Suppressor macrophage (primary cell): ENCODE measurements around the gene GIGYF2.

Experiments
- DNase-seq, 4 experiments: peaks; one replicate each; pipeline ENCODE4 v3.0.0-alpha.2; 2020 to 2022

Gene GIGYF2

GRCh38 chr2:232869138-232870017 is 172.2 kb downstream of the GIGYF2 start:
- no peak for DNase-seq

GRCh38 chr2:232870018-232870765 is 173.1 kb downstream of the GIGYF2 start, which contains the start of gene SNORC:
SNORC (plus strand) TSS chr2:232870264; CDS start chr2:232870342, 78 bp downstream.
- no peak for DNase-seq

DNA sequence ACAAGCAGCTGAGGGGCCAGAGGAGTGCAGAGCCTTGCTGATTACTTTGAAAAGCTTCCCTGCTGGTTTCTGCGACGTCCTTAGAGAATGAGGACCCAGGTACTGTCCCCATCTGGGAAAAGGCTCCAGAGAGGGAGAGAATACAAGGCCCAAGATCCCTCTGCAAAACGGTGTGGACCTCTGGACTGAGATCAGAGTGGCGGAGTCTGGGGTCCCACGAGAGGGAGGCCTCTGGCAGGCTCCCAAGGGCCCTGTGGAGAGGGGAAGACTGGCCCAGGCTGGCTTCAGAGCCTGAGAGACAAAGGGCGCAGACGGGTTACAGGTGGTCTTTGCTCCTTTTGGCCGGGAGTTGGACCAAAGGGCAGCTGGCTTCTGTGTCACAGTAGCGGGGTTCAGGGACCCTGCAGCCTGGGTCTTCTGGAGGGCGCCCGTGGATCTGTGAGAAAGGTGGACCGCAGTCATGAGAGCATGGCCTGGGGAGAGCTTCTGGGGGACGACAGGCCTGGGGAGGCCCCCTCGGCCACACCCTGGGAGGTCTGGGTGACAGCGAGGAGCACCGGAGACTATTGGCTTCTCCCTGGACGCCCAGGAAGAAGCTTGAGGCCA is 173.7 kb downstream of the GIGYF2 start:
- no peak for DNase-seq

DNA sequence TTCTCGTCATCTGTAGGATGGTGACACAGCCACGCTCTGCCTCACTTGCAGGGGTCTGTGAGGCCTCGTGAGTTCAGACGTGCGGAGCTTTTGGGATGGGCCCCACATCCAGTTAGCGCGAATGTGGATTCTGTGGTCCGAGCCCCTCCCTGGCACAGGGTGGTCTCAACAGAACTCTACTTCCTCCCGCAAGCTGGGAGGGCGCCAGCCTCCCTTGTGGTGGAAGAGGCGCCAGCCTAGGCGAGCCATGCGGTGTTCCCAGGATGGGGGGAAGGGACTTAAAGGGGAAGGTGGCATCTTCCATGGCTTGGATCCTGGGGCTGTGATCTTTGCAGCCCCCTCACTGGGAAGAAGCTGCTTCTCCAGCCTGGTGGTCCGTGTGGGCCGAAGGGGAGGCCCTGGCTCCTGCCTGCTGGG is 174.3 kb downstream of the GIGYF2 start:
- DNase-seq, result no peak

- DNase-seq, result no peak
Observed at GRCh38 chr2:232871835-232872736, 175.0 kb downstream of the GIGYF2 start.

DNA sequence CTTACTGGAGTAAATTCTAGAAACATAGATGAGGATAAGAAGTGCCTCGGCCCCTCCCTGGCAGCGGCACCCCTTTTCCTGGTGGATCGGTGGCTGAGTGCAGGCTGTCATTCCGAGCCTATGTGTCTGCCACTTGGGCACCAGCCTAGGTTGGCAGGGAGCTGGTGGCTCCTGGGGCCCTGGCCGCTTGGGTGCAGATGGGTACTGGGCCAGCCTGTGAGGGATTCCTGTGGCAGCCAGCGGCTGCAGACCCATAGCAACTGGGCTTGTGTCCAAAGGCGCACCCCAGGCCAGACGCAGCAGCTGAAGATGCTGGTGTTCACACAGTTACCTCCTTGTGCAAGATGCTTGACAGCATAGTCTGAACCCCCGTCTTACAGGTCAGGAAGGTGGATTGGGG is 175.7 kb downstream of the GIGYF2 start:
- no peak for DNase-seq

GRCh38 chr2:232873292-232873908 is 176.3 kb downstream of the GIGYF2 start:
- no peak for DNase-seq

GRCh38 chr2:232873909-232874641 is 176.9 kb downstream of the GIGYF2 start:
- peak; percentile 19 to 62 (median 49) for DNase-seq

DNA sequence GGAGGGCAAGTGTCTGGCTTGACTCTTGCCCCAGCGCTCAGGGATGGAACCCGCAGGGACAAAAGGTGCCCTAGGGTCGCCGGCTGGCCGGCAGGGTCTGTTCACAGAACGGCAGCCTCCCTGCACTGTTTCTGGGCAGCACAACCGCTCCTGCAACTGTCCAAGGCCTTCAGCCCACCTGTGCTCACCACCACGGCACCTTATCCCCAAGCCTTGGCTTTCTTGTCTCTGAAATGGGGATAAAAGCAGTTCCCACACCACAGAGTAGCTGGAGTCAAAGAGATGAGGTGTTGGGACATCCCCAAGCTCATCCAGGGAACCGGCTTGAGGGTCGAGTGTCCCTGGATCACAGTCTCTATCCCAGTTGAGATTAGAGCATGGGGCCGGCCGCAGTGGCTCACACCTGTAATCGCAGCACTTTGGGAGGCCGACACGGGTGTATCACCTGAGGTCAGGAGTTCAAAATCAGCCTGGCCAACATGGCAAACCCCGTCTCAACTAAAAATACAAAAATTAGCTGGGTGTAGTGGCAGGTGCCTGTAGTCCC is 177.6 kb downstream of the GIGYF2 start:
- DNase-seq, result no peak

DNA sequence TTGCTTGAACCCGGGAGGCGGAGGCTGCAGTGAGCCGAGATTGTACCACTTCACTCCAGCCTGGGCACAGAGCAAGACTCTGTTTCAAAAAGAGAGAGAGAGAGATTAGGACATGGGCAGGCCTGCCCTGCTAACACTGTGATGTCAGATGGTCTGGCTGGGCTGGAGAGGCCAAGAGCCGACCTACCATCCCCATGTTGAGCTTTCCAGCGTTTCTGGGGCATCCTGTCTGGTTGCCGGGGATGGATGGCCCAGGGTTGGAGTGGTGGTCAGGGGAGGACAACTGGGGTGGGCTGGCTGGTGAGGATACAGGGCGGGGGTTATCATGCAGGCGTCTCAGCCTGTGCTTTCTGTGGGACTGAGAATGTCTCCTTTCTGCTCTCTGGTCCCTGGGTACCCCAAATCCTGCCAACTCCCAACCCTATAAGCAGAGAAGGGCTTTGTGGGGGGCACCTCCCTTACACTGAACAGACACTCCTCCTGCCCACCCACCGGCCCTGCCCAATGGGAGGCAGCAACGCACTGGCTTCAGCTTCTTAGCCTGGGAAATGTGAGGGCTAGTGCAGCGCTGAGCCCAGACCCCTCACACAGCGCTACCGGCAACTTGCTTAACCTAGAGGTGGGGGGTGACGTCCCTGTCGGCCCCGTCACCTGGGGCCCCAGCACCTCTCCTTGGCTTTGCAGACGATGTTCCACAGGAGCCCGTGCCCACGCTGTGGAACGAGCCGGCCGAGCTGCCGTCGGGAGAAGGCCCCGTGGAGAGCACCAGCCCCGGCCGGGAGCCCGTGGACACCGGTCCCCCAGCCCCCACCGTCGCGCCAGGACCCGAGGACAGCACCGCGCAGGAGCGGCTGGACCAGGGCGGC is 178.4 kb downstream of the GIGYF2 start:
- no peak for DNase-seq

DNA sequence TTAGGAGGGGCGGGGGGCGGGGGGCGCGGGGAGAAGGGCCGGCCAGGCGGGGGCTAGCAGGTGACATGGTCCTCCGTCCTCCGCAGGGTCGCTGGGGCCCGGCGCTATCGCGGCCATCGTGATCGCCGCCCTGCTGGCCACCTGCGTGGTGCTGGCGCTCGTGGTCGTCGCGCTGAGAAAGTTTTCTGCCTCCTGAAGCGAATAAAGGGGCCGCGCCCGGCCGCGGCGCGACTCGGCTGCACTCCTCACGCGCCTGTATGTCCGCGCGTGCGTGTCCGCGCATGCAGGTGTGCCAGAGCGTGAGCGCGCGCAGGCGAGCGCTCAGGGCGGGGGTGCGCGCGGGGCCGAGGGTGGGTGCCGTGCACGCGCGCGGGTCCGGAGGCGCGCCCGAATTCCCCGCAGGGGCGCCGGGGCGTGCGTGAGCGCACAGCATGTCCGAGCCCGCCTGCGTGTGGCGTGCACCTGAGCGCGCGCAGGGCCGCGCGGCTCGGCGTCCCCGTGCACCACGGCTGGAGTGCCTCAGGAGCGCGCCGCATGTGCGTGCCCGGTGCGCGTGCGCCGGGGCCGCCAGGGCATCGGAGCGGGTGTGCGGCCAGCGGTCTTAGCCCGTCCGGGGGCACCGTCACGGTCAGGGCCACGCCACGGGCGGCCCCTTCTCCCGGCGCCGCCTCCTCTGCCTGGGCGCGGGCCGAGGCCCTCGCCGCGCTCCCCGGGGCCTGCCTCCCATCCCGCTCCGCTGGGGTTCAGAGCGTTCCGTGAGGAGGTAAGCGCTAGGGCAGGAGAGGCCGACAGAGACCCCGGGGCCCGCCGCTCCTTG is 179.2 kb downstream of the GIGYF2 start:
- DNase-seq, result peak in 2 of 4 experiments; percentile 17 to 39

- DNase-seq, result no peak
Observed at GRCh38 chr2:232876978-232877441, 179.9 kb downstream of the GIGYF2 start.

DNA sequence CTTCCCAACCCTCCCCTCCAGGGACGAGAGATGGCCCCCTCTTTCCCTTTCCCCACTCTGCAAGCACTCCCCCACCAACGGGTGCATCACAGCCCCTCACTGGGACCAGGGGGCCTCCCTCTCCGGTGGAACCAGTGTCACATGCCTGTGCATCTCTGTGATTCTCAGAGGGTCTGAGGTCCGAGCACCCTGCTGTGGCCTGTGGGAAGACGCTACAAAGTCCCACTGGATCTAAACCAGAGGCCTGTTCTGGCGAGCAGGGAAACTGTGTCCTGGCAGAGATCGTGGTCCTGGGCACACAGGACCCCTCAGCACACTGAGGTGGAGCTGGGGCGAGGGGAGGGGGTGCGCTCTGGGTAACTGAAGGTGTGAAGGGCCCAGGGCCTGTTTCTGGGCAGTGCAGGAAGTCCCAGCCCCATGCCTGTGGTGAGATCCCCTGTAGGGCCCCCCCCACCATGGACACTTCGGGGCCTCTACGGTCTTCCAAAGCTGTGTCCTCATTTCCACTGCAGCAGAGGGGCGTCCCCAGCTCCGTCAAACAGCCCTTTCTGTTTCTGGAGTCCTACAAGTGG is 180.9 kb downstream of the GIGYF2 start:
- no peak for DNase-seq

- no peak for DNase-seq
Observed at GRCh38 chr2:232878855-232879617, 181.9 kb downstream of the GIGYF2 start.

- DNase-seq, result no peak
Observed at GRCh38 chr2:232879618-232880494, 182.7 kb downstream of the GIGYF2 start.

- DNase-seq, result no peak
Observed at GRCh38 chr2:232880764-232881351, 183.7 kb downstream of the GIGYF2 start.
